NOMO-1 treated with DMSO at 0.1 percent for 48 hours (cell line): ENCODE measurements around the gene DLGAP4.

Experiments
- DNase-seq: peaks from one replicate; lab custom pipeline; 2025; ENCODE audit not compliant: unreplicated experiment; lab: John Stamatoyannopoulos, UW

The DLGAP4 gene

GRCh38 chr20:36273414-36274180 lies 32.5 kb upstream of the DLGAP4 start:
- DNase-seq, result peak; percentile 5

- DNase-seq, result no peak
Measured at GRCh38 chr20:36274181-36274841, 31.8 kb upstream of the DLGAP4 start.

GRCh38 chr20:36275011-36275410 lies 31.1 kb upstream of the DLGAP4 start:
- no peak for DNase-seq

GRCh38 chr20:36275441-36276189 lies 30.5 kb upstream of the DLGAP4 start:
- DNase-seq, result no peak

GRCh38 chr20:36277546-36277945 lies 28.6 kb upstream of the DLGAP4 start:
- no peak for DNase-seq

- DNase-seq, result no peak
Measured at GRCh38 chr20:36279362-36279761, 26.8 kb upstream of the DLGAP4 start.

- no peak for DNase-seq
Measured at GRCh38 chr20:36279776-36280175, 26.4 kb upstream of the DLGAP4 start.

- no peak for DNase-seq
Measured at GRCh38 chr20:36281785-36282380, 24.3 kb upstream of the DLGAP4 start.

- DNase-seq, result no peak
Measured at GRCh38 chr20:36284751-36285150, 21.4 kb upstream of the DLGAP4 start.

GRCh38 chr20:36285746-36286447 lies 20.2 kb upstream of the DLGAP4 start:
- no peak for DNase-seq

GRCh38 chr20:36297656-36298055 lies 8.5 kb upstream of the DLGAP4 start:
- DNase-seq, result no peak

- no peak for DNase-seq
Measured at GRCh38 chr20:36298061-36298460, 8.1 kb upstream of the DLGAP4 start.

- DNase-seq, result no peak
Measured at GRCh38 chr20:36298795-36299339, 7.3 kb upstream of the DLGAP4 start.

GRCh38 chr20:36299459-36299858 lies 6.7 kb upstream of the DLGAP4 start:
- DNase-seq, result no peak

- no peak for DNase-seq
Measured at GRCh38 chr20:36301359-36302119, 4.6 kb upstream of the DLGAP4 start.

GRCh38 chr20:36303020-36303595 lies 3.0 kb upstream of the DLGAP4 start:
- peak; percentile 51 for DNase-seq

GRCh38 chr20:36303831-36304230 lies 2.3 kb upstream of the DLGAP4 start:
- DNase-seq, result no peak

GRCh38 chr20:36304786-36305495 lies 1.2 kb upstream of the DLGAP4 start:
- DNase-seq, result no peak
